Ascending aorta (tissue), 2 donors: ENCODE results near the gene TSPAN5. TPM values are rescaled to one million over a fixed set of nuclear protein-coding genes. Genes with fewer than 3 reads are reported as not detected.

Experiments
- DNase-seq, 2 donors: peaks; one replicate each; pipeline ENCODE4 v3.0.0-alpha.2; 2019; ENCODE audit warnings: low spot score in 2 of 2
- H3K27ac ChIP-seq, 2 donors: fragments of 200-600 bp; sonication (generic); one replicate each; pipeline ENCODE4 v1.5.1; 2016 to 2017; ENCODE audit warnings: mild to moderate bottlenecking in 1 of 2
- H3K27me3 ChIP-seq: fragments of 200-600 bp; sonication (generic); one replicate; pipeline ENCODE4 v1.5.1; 2017
- H3K36me3 ChIP-seq, 2 donors: fragments of 200-600 bp; sonication (generic); one replicate each; pipeline ENCODE4 v1.5.1; 2016
- H3K4me1 ChIP-seq, 2 donors: fragments of 200-600 bp; sonication (generic); one replicate each; pipeline ENCODE4 v1.5.1; 2016 to 2017; ENCODE audit warnings: mild to moderate bottlenecking in 1 of 2
- H3K4me3 ChIP-seq, 2 donors: fragments of 200-600 bp; sonication (generic); one replicate each; pipeline ENCODE4 v1.5.1; 2016 to 2017; ENCODE audit warnings: mild to moderate bottlenecking in 1 of 2
- H3K9me3 ChIP-seq, 2 donors: fragments of 200-600 bp; sonication (generic); one replicate each; pipeline ENCODE4 v1.5.1; 2016
- CTCF ChIP-seq, 3 experiments: fragments of 200-600 bp in 2 of 3; fragments of 450-650 bp in 1 of 3; sonication (generic) in 2 of 3; IDR thresholded peaks; one replicate each; pipeline ENCODE4 v1.5.1; 2016 to 2019; ENCODE audit warnings: antibody characterized with exemption in 3 of 3, mild to moderate bottlenecking in 1 of 3, moderate library complexity in 1 of 3
- intact Hi-C: fragments of 100-400 bp; cut with DNase I; formaldehyde crosslinking; loops from one replicate; pipeline ENCODE4 v1.15.1; 2023
- total RNA-seq: library from RNA; depleted of rRNA; stranded (reverse); fragments of >200 nt; gene quantifications from one replicate; pipeline ENCODE4 v1.1.0, GENCODE V29; 2016

Gene TSPAN5
- total RNA-seq, 1 donor from 2014 or later: 5.2 TPM

GRCh38 chr4:98501383-98501782, 157.0 kb downstream of the TSPAN5 start:
- no peaks in the 10 kb centered on the region for H3K4me1 ChIP-seq
- H3K9me3 ChIP-seq: no peaks in the 10 kb centered on the region
- H3K27me3 ChIP-seq: no peaks in the 10 kb centered on the region
- no peak overlapping the region for H3K4me3 ChIP-seq
- H3K36me3 ChIP-seq: no peaks in the 10 kb centered on the region
- no peak overlapping the region for H3K27ac ChIP-seq
- no peak for TF ChIP-seq CTCF (IDR thresholded peaks at IDR 0.05)
- DNase-seq: no peak
- intact Hi-C loops: no loop called here

DNA sequence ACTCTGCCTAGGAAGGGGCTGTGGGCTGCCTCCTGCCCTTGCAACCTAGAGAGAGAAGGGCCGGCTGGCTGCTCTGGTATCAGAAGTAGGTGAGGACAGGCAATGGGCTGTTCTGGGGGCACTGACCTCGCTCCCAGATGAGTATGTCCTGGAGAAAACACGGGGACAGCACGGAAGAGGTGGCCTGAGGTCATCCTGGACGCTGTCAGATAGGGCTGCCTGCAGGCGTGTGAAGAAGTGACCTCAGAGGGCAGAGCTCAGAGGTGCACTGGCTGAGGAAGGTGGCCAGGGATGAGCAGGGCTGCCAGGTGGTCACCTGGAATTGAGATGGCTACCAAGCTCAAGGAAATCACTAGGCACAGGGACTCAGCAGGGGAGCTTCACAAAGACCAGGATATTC, 159.6 kb downstream of the TSPAN5 start:
- H3K27me3 ChIP-seq: no peaks in the 10 kb centered on the region
- H3K4me3 ChIP-seq: no peak overlapping the region
- no peaks in the 10 kb centered on the region for H3K9me3 ChIP-seq
- intact Hi-C loops: no loop called here
- DNase-seq: no peak
- no peaks in the 10 kb centered on the region for H3K36me3 ChIP-seq
- H3K27ac ChIP-seq: no peak overlapping the region
- H3K4me1 ChIP-seq: no peaks in the 10 kb centered on the region
- no peak for TF ChIP-seq CTCF (IDR thresholded peaks at IDR 0.05)

GRCh38 chr4:98496152-98496845, 162.1 kb downstream of the TSPAN5 start:
- no peaks in the 10 kb centered on the region for H3K4me1 ChIP-seq
- no peaks in the 10 kb centered on the region for H3K9me3 ChIP-seq
- H3K4me3 ChIP-seq: no peak overlapping the region
- no peaks in the 10 kb centered on the region for H3K27me3 ChIP-seq
- intact Hi-C loops: no loop called here
- no peaks in the 10 kb centered on the region for H3K36me3 ChIP-seq
- no peak for DNase-seq
- no peak overlapping the region for H3K27ac ChIP-seq
- TF ChIP-seq CTCF (IDR thresholded peaks at IDR 0.05): no peak

GRCh38 chr4:98493296-98493695, 165.1 kb downstream of the TSPAN5 start:
- Histone ChIP-seq H3K27ac (no peak overlapping the region), H3K36me3 (no peaks in the 10 kb centered on the region), H3K4me1 (no peaks in the 10 kb centered on the region), H3K4me3 (no peak overlapping the region), H3K27me3 (no peaks in the 10 kb centered on the region), H3K9me3 (no peaks in the 10 kb centered on the region)
- TF ChIP-seq CTCF (IDR thresholded peaks at IDR 0.05): no peak
- DNase-seq: no peak
- intact Hi-C loops: no loop called here

DNA sequence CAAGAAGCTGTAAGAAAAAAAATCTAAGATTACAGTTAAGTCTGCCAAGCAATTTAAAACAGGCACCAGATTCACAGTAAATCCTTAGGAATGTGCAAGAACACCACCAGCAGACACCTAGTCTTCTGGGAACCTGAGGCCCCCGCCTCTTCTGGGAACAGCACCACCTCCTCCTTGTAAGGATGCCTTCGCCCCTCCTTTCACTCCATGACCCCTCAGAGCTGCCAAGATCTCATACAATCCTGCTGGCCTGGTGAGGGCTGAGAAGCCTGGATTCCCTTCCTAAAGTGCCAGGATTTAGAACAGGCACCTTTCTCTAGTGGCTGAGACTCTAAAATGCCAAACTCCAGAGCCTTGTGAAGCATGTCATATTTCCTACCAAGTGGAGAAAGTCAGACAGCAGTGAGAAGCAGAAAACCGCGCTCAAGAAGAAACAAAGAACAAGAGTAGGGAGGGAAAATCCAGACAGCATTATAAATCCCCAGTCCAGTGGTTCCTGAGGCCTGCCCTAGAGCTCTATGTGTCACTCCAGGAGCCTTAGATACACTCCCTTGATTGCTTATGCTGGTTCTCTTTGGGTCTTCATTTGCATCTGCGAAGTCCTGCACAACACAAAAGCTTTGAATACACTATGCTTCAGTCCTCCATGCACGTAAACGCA, 166.4 kb downstream of the TSPAN5 start:
- Histone ChIP-seq H3K27me3 (no peaks in the 10 kb centered on the region), H3K9me3 (no peaks in the 10 kb centered on the region), H3K36me3 (no peaks in the 10 kb centered on the region), H3K4me3 (no peak overlapping the region), H3K4me1 (no peaks in the 10 kb centered on the region), H3K27ac (no peak overlapping the region)
- intact Hi-C loops: no loop called here
- no peak for DNase-seq
- TF ChIP-seq CTCF (IDR thresholded peaks at IDR 0.05): no peak
